HepG2 (cell line): ENCODE results near the gene KLHL17. TPM values are rescaled to one million over a fixed set of nuclear protein-coding genes. Genes with fewer than 3 reads are reported as not detected.

ENCODE experiments used
- BRD4 ChIP-seq: sonication (generic); formaldehyde crosslinking; IDR thresholded peaks from 2 replicates; pipeline ENCODE4 v1.4.0; 2020; ENCODE audit warnings: missing genetic modification reagents
- JUN ChIP-seq: sonication (generic); formaldehyde crosslinking; IDR thresholded peaks from 2 replicates; pipeline ENCODE4 v1.4.0; 2020; ENCODE audit warnings: mild to moderate bottlenecking, missing genetic modification reagents
- MAFG ChIP-seq: sonication (generic); formaldehyde crosslinking; IDR thresholded peaks from 2 replicates; pipeline ENCODE4 v1.5.1; 2020; ENCODE audit warnings: mild to moderate bottlenecking, missing genetic modification reagents
- MED13 ChIP-seq: sonication (generic); formaldehyde crosslinking; IDR thresholded peaks from 2 replicates; pipeline ENCODE4 v1.5.0; 2020; ENCODE audit warnings: missing genetic modification reagents
- RNF2 ChIP-seq: fragments of 450-650 bp; conservative IDR thresholded peaks from 2 replicates; pipeline ENCODE4 v1.6.1; 2016; ENCODE audit warnings: low read depth
- RXRA ChIP-seq: sonication (generic); formaldehyde crosslinking; IDR thresholded peaks from 2 replicates; pipeline ENCODE4 v1.5.1; 2020; ENCODE audit warnings: missing genetic modification reagents
- SKI ChIP-seq: fragments of 450-650 bp; IDR thresholded peaks from one replicate; pipeline ENCODE4 v1.6.1; 2018; ENCODE audit warnings: mild to moderate bottlenecking; ENCODE audit not compliant: partially characterized antibody
- TCF7 ChIP-seq: sonication (generic); IDR thresholded peaks from 2 replicates; pipeline ENCODE4 v1.6.1; 2016; ENCODE audit warnings: antibody characterized with exemption, low read depth
- ZMAT3 ChIP-seq: sonication (generic); formaldehyde crosslinking; conservative IDR thresholded peaks from 2 replicates; pipeline ENCODE4 v1.7.0; 2021; ENCODE audit warnings: missing genetic modification reagents
- ZNF451 ChIP-seq: sonication (generic); formaldehyde crosslinking; IDR thresholded peaks from 2 replicates; pipeline ENCODE4 v1.5.0; 2020; ENCODE audit warnings: mild to moderate bottlenecking, missing genetic modification reagents
- ZNF460 ChIP-seq: sonication (generic); formaldehyde crosslinking; IDR thresholded peaks from 2 replicates; pipeline ENCODE4 v1.5.1; 2020; ENCODE audit warnings: missing genetic modification reagents, mild to moderate bottlenecking, borderline replicate concordance
- ZNF501 ChIP-seq: sonication (generic); formaldehyde crosslinking; IDR thresholded peaks from 2 replicates; pipeline ENCODE4 v1.5.1; 2020; ENCODE audit warnings: mild to moderate bottlenecking, moderate library complexity, missing genetic modification reagents
- ZNF547 ChIP-seq: sonication (generic); formaldehyde crosslinking; IDR thresholded peaks from 2 replicates; pipeline ENCODE4 v1.5.1; 2020; ENCODE audit warnings: mild to moderate bottlenecking, missing genetic modification reagents
- ZNF605 ChIP-seq: sonication (generic); formaldehyde crosslinking; IDR thresholded peaks from 2 replicates; pipeline ENCODE4 v1.8.0; 2022; ENCODE audit warnings: mild to moderate bottlenecking, missing genetic modification reagents
- ZNF878 ChIP-seq: sonication (generic); formaldehyde crosslinking; IDR thresholded peaks from 2 replicates; pipeline ENCODE4 v1.8.1; 2023; ENCODE audit warnings: mild to moderate bottlenecking, missing genetic modification reagents, moderate library complexity
- polyA plus RNA-seq, 8 experiments: library from polyadenylated mRNA; depleted of rRNA in 3 of 8; stranded (reverse) in 7 of 8; unstranded in 1 of 8; fragments of >200 nt; fragmentation: Illumina TruSeq in 4 of 8; extraction: Trizol in 4 of 8; gene quantifications; 2 replicates each; pipeline versions ENCODE4 v1.2.1 to v1.2.3, GENCODE V29; 2011 to 2016; ENCODE audit warnings: low read depth in 4 of 8, missing spikeins in 1 of 8, mixed read lengths in 1 of 8; ENCODE audit not compliant: insufficient read depth in 1 of 8
- total RNA-seq, 5 experiments: library from RNA; depleted of rRNA; stranded (reverse); fragments of >200 nt; fragmentation: Illumina TruSeq; extraction: Trizol; gene quantifications; 2 replicates each; pipeline ENCODE4 v1.2.3, GENCODE V29; 2016; ENCODE audit warnings: low read depth in 1 of 5
- TF ChIP-seq, protein P1 (sequence below): sonication (generic); formaldehyde crosslinking; IDR thresholded peaks from 2 replicates; pipeline ENCODE4 v1.8.1; 2023; ENCODE audit warnings: missing genetic modification reagents, mild to moderate bottlenecking, borderline replicate concordance
- TF ChIP-seq, protein P2 (sequence below): sonication (generic); formaldehyde crosslinking; IDR thresholded peaks from 2 replicates; pipeline ENCODE4 v1.5.0; 2020; ENCODE audit warnings: missing genetic modification reagents, mild to moderate bottlenecking, borderline replicate concordance
- TF ChIP-seq, protein P3 (sequence below): sonication (generic); formaldehyde crosslinking; IDR thresholded peaks from 2 replicates; pipeline ENCODE4 v1.8.0; 2023; ENCODE audit warnings: mild to moderate bottlenecking, missing genetic modification reagents
- TF ChIP-seq, protein P4 (sequence below): sonication (generic); formaldehyde crosslinking; IDR thresholded peaks from 2 replicates; pipeline ENCODE4 v1.4.0; 2020; ENCODE audit warnings: mild to moderate bottlenecking, missing genetic modification reagents
- TF ChIP-seq, protein P5 (sequence below): conservative IDR thresholded peaks from 2 replicates; pipeline ENCODE4 v1.6.1; 2018; ENCODE audit warnings: missing genetic modification reagents
- TF ChIP-seq, protein P6 (sequence below): sonication (generic); IDR thresholded peaks from 2 replicates; pipeline ENCODE4 v1.6.1; 2016; ENCODE audit warnings: low read depth, borderline replicate concordance

Gene KLHL17
- total and polyA plus RNA-seq, 2 of the 13 experiments (the other 11 are each of a cell fraction or from before 2014, with no cell fraction given), result 9.3 to 24.7 TPM

DNA sequence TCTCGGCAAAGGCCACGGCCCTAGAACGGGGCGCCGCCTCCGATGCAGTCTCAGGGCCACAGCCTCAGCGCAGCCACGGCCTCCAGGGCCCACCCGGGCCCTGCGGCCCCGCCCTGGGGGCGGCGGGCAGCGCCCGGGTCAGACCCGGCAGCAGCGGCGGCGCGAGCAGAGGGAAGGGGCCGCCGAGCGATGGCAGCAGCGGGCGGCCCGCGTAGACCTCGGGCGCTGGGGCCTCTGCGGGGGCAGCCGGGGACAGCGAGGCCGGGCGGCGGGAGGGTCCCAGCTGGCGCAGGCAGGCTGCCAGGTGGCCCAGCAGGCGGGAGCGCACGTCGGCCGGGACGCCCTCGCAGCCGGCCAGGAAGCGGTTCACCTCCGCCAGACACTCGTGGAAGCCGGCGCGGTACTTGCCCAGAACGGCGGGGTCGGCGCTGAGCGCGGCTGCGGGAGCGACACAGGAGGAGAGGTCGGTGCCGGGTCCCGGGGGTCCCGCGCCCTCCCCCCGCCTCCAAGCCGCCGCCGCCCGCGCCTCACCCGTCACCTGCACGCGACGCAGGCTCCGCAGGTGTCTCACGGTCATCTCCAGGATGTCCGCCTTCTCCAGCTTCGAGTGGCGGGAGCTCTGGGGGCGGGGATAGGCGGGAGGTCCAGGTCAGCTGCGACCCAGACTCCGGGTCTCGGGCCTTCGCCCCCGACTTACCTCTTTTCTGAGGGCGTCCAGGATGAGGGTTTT is 38.8 kb downstream of the KLHL17 start (continued):
- no peak for TF ChIP-seq ZMAT3 (CRISPR knock-in tag)
- peak; percentile 57; the same call in 1 of the 2 replicates for TF ChIP-seq RNF2
- no peak for TF ChIP-seq ZNF878 (CRISPR knock-in tag)
- TF ChIP-seq, protein P1, sequence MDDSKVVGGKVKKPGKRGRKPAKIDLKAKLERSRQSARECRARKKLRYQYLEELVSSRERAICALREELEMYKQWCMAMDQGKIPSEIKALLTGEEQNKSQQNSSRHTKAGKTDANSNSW (CRISPR knock-in tag), result no peak
- TF ChIP-seq, protein P2, sequence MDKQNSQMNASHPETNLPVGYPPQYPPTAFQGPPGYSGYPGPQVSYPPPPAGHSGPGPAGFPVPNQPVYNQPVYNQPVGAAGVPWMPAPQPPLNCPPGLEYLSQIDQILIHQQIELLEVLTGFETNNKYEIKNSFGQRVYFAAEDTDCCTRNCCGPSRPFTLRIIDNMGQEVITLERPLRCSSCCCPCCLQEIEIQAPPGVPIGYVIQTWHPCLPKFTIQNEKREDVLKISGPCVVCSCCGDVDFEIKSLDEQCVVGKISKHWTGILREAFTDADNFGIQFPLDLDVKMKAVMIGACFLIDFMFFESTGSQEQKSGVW (CRISPR knock-in tag), result no peak
- peak; percentile 26 for TF ChIP-seq SKI
- TF ChIP-seq, protein P3, sequence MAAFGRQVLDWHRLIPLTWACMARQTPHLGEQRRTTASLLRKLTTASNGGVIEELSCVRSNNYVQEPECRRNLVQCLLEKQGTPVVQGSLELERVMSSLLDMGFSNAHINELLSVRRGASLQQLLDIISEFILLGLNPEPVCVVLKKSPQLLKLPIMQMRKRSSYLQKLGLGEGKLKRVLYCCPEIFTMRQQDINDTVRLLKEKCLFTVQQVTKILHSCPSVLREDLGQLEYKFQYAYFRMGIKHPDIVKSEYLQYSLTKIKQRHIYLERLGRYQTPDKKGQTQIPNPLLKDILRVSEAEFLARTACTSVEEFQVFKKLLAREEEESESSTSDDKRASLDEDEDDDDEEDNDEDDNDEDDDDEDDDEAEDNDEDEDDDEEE (CRISPR knock-in tag), result peak; percentile 56; the same call in 1 of the 2 replicates
- TF ChIP-seq JUN (CRISPR knock-in tag), result no peak
- TF ChIP-seq, protein P4, sequence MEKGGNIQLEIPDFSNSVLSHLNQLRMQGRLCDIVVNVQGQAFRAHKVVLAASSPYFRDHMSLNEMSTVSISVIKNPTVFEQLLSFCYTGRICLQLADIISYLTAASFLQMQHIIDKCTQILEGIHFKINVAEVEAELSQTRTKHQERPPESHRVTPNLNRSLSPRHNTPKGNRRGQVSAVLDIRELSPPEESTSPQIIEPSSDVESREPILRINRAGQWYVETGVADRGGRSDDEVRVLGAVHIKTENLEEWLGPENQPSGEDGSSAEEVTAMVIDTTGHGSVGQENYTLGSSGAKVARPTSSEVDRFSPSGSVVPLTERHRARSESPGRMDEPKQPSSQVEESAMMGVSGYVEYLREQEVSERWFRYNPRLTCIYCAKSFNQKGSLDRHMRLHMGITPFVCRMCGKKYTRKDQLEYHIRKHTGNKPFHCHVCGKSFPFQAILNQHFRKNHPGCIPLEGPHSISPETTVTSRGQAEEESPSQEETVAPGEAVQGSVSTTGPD, result no peak
- TF ChIP-seq MAFG, result 0 out of 2 replicates have a peak, but pooled peaks have one; percentile 19
- no peak for TF ChIP-seq ZNF460
- TF ChIP-seq ZNF605, result peak; percentile 37; the same call in 1 of the 2 replicates
- TF ChIP-seq, protein P5, sequence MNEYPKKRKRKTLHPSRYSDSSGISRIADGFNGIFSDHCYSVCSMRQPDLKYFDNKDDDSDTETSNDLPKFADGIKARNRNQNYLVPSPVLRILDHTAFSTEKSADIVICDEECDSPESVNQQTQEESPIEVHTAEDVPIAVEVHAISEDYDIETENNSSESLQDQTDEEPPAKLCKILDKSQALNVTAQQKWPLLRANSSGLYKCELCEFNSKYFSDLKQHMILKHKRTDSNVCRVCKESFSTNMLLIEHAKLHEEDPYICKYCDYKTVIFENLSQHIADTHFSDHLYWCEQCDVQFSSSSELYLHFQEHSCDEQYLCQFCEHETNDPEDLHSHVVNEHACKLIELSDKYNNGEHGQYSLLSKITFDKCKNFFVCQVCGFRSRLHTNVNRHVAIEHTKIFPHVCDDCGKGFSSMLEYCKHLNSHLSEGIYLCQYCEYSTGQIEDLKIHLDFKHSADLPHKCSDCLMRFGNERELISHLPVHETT (CRISPR knock-in tag), result no peak
- TF ChIP-seq BRD4 (CRISPR knock-in tag), result 0 out of 2 replicates have a peak, but pooled peaks have one; percentile 17
- TF ChIP-seq RXRA (CRISPR knock-in tag), result no peak
- TF ChIP-seq ZNF451 (CRISPR knock-in tag), result no peak
- no peak for TF ChIP-seq TCF7
- peak; percentile 32; the same call in 1 of the 2 replicates for TF ChIP-seq ZNF547 (CRISPR knock-in tag)
- TF ChIP-seq ZNF501 (CRISPR knock-in tag), result peak; percentile 36; the same call in 1 of the 2 replicates
- 0 out of 2 replicates have a peak, but pooled peaks have one; percentile 20 for TF ChIP-seq MED13 (CRISPR knock-in tag)
- TF ChIP-seq, protein P6, sequence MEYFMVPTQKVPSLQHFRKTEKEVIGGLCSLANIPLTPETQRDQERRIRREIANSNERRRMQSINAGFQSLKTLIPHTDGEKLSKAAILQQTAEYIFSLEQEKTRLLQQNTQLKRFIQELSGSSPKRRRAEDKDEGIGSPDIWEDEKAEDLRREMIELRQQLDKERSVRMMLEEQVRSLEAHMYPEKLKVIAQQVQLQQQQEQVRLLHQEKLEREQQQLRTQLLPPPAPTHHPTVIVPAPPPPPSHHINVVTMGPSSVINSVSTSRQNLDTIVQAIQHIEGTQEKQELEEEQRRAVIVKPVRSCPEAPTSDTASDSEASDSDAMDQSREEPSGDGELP, result peak; percentile 12; the same call in 1 of the 2 replicates
